GM21723 (cell line): ENCODE results near the gene ZFAND2A.
"Not testable (repeated sequence)": the region's sequence is repeated elsewhere in the genome, so short reads cannot be mapped to it uniquely, and the experiment has no call there.

Experiments used
- ATAC-seq: cut with Tn5 transposase; IDR thresholded peaks from one replicate; pipeline ENCODE4 v1.9.1; 2021; ENCODE audit warnings: mild to moderate bottlenecking, moderate library complexity; ENCODE audit not compliant: unreplicated experiment

Gene ZFAND2A

GRCh38 chr7:1154172-1154739, 5.7 kb downstream of the ZFAND2A start:
- ATAC-seq = no peak

- no peak for ATAC-seq
These were observed 7.5 kb downstream of the ZFAND2A start for GRCh38 chr7:1152492-1152891.

- ATAC-seq = no peak
These were observed 8.2 kb downstream of the ZFAND2A start for GRCh38 chr7:1151653-1152425.

GRCh38 chr7:1151156-1151555, 8.8 kb downstream of the ZFAND2A start:
- no peak for ATAC-seq

GRCh38 chr7:1150400-1151002, 9.5 kb downstream of the ZFAND2A start:
- ATAC-seq = no peak

GRCh38 chr7:1149351-1149794, 10.6 kb downstream of the ZFAND2A start:
- ATAC-seq = no peak

GRCh38 chr7:1147873-1148272, 12.1 kb downstream of the ZFAND2A start:
- not testable (repeated sequence) for ATAC-seq

- no peak for ATAC-seq
These were observed 15.7 kb downstream of the ZFAND2A start for GRCh38 chr7:1144269-1144771.

- not testable (repeated sequence) for ATAC-seq
These were observed 17.0 kb downstream of the ZFAND2A start for GRCh38 chr7:1143031-1143430.

- ATAC-seq = no peak
These were observed 17.9 kb downstream of the ZFAND2A start for GRCh38 chr7:1142051-1142635.

- ATAC-seq = no peak
These were observed 18.3 kb downstream of the ZFAND2A start for GRCh38 chr7:1141651-1142050.

GRCh38 chr7:1140476-1141104, 19.4 kb downstream of the ZFAND2A start:
- ATAC-seq = no peak

- peak; percentile 68 for ATAC-seq
These were observed 22.4 kb downstream of the ZFAND2A start for GRCh38 chr7:1137517-1138167.

GRCh38 chr7:1136841-1137516, 23.0 kb downstream of the ZFAND2A start:
- ATAC-seq = no peak

- no peak for ATAC-seq
These were observed 25.0 kb downstream of the ZFAND2A start for GRCh38 chr7:1134951-1135350.

GRCh38 chr7:1131471-1132265, 28.3 kb downstream of the ZFAND2A start:
- no peak for ATAC-seq

GRCh38 chr7:1130021-1130990, 29.7 kb downstream of the ZFAND2A start:
- no peak for ATAC-seq

- ATAC-seq = no peak
These were observed 30.6 kb downstream of the ZFAND2A start for GRCh38 chr7:1129431-1129830.
